GM18868 (cell line): ENCODE data around the gene INPP5B.

ENCODE experiments used
- ATAC-seq: cut with Tn5 transposase; IDR thresholded peaks from one replicate; pipeline ENCODE4 v1.9.1; 2021; ENCODE audit warnings: mild to moderate bottlenecking, moderate library complexity; ENCODE audit not compliant: unreplicated experiment

Gene INPP5B

GRCh38 chr1:37845049-37845646, 101.7 kb downstream of the INPP5B start:
- ATAC-seq: no peak

GRCh38 chr1:37844536-37844935, 102.3 kb downstream of the INPP5B start:
- no peak for ATAC-seq

- ATAC-seq: no peak
Measured at GRCh38 chr1:37841652-37842051, 105.2 kb downstream of the INPP5B start.

- ATAC-seq: no peak
Measured at GRCh38 chr1:37840711-37841110, 106.1 kb downstream of the INPP5B start.

GRCh38 chr1:37839676-37840075, 107.2 kb downstream of the INPP5B start:
- no peak for ATAC-seq

- ATAC-seq: no peak
Measured at GRCh38 chr1:37836788-37837187, 110.1 kb downstream of the INPP5B start.

GRCh38 chr1:37831809-37832208, 115.0 kb downstream of the INPP5B start:
- no peak for ATAC-seq

- ATAC-seq: no peak
Measured at GRCh38 chr1:37831109-37831508, 115.7 kb downstream of the INPP5B start.

GRCh38 chr1:37828410-37829074, 118.3 kb downstream of the INPP5B start:
- ATAC-seq: no peak

GRCh38 chr1:37825506-37825905, 121.3 kb downstream of the INPP5B start:
- ATAC-seq: no peak

- no peak for ATAC-seq
Measured at GRCh38 chr1:37824001-37824400, 122.9 kb downstream of the INPP5B start.

- ATAC-seq: no peak
Measured at GRCh38 chr1:37822906-37823815, 123.7 kb downstream of the INPP5B start.

GRCh38 chr1:37821481-37821880, 125.4 kb downstream of the INPP5B start:
- ATAC-seq: no peak

GRCh38 chr1:37817481-37817880, 129.4 kb downstream of the INPP5B start:
- no peak for ATAC-seq

- no peak for ATAC-seq
Measured at GRCh38 chr1:37814252-37814651, 132.6 kb downstream of the INPP5B start.

GRCh38 chr1:37813529-37814145, 133.2 kb downstream of the INPP5B start:
- ATAC-seq: no peak

- peak; percentile 30 for ATAC-seq
Measured at GRCh38 chr1:37811027-37811655, 135.7 kb downstream of the INPP5B start.
